HG03108 (cell line): Measurements from ENCODE around the gene P2RX6.
"Not testable (repeated sequence)": the region's sequence is repeated elsewhere in the genome, so short reads cannot be mapped to it uniquely, and the experiment has no call there.

ENCODE experiments used
- ATAC-seq: cut with Tn5 transposase; IDR thresholded peaks from one replicate; pipeline ENCODE4 v1.9.1; 2021; ENCODE audit warnings: moderate library complexity; ENCODE audit not compliant: unreplicated experiment

The P2RX6 gene

DNA sequence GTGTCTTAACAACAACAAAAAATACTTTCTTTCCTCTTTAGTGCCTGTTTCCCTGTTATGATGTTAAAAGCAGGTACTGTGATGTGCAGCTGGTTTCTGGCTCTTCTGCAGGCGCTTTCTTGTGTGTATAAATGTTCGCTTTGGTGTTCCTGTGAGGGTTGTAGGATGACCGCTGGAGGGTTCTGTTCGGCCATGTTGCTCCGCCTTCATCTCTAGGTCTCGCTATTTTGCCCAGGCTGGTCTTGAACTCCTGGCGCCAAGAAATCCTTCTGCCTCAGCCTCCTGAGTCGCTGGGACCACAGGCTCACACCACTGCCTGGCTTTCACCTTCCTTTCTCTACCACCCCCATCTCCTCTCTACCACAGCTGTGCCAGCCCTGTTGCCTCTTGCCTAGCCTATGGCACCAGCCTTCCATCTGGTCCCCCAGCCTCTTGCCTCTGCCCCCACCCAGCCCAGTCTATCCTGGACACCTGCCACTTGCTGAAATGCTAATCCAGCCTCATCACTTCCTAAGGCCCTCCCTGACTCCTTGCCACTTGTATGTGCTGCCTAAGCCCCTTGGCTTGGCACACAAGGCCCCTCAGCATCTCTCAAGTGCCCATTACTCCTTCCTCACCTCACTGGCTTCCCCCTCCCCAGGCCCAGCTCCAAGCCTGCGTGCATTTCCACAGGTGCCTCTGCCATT is 36.3 kb downstream of the P2RX6 start:
- no peak for ATAC-seq

DNA sequence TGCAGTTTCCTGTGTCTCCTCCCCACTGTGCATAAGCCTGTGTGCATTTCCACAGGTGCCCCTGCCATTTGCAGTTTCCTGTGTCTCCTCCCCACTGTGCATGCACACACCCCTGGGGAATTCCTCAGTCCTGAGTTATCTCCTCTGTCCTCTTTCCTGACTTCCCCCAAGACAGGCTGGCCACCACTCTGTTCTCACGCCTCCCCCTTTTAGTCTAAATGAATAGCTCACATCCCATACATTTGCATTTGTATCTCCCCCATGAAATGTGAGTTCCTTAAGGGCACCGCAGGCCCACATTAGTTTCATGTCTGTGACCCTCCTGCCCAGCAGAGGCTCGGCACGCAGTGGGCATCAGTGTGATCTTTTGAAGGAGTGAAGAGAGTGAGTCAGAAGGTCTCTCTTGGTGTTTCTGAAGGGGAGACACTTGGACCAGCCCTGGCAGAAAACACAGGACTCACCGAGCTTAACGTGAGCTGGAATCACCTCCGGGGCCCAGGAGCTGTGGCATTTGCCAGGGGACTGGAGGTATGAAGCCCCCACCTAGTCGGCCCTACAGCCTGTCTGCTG is 37.0 kb downstream of the P2RX6 start:
- no peak for ATAC-seq

DNA sequence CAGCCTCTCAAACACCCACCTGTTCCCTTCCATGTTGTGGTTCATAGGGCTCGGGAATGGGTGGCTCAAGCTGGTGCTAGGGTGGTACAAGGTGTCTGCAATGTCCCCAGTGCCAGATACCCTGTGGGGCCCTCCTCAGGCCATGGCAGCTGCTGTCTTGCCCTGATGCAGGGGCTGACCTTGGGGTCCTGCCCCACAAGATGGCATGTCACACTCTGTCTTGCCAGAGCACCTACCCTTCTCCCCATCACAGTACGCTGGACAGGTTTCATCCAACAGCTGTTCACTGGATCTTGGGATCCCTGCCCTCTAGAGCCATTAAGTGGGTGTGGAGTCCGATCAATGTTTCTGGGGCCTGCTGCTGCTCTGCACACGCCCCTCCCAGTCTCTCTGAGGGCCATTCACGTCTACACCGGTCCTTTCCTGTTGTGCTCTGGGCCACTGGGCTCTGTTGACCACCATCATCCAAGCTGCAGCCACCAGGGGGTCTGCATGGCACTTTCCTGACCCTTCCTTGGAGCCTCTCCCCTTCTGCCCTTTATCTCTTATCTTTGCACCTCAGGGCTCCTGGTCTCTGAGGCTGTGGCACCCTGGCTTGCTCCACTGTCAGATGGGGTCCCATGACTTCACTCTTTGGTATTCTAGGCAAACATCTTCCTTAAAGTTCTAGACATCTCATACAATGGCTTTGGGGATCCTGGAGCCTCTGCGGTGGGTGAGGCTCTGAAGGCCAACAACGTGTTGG is 37.9 kb downstream of the P2RX6 start:
- ATAC-seq: no peak

DNA sequence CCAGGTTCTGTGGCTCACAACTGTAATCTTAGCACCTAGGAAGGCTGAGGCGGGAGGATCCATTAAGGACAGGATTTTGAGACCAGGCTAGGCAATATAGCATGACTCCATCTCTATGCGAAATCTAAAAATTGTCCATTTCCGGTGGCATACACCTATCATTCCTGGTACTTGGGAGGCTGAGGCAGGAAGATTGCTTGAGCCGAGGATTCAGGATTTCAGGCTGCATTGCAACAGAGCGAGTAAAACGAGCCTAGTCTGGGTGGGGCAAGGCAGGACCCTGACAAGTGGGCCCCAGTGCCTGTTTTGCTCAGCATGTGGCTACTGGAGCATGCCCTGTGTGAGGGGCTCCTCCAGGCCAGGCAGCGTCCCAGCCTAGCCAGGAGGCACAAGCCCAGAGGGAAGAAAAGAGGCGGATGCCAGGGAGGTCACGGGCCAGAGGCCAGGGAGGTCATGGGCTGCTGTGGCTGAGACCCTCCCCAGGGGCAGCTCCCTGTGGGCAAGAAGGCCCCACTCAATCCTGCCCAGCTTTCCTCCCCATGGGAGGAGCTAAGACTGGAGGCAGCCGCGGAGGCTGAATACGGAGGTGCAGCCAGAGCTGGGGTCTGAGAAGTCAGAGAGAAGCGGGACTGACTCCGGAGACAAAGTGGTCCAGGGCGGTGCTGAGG is 39.2 kb downstream of the P2RX6 start:
- ATAC-seq: no peak

DNA sequence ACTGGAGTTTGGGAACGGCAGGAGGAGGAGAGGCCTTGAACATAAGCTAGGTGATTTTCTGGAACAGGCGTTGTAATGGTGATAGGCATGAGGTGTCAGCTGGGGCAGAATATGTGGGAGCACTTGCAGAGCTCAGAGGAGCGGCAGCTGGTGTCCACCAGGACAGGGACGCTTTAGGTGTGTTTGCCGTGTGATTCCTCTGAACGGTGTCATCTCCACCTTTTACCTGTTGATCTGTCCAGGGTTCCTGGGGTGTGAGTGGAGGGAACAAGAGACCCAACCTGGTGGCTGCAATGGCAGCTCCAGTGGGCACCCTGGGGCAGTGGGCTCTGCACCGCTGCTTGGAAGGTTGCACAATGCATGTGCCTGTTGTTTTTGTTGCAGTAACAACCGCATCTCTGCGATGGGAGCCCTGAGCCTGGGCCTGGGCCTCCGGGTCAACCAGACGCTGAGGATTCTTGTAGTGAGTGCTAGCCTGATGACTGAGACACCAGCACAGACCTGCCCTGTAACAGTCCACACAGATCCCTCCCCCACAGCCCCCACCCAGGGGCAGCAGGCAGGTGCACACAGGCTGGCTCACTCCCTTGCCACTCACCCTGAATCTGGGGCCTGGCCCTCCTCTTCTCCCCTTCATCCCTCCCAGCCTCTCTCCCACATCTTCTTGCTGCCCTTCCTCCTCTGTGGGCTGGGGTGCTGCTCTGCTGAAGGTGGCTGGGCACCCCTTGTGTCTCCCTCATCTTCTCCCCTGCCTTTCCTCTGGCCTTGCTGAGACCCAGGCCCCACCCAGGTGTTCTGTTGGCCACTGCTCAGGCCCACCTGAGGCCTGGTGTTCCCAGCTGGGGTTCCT is 40.0 kb downstream of the P2RX6 start:
- ATAC-seq: no peak

DNA sequence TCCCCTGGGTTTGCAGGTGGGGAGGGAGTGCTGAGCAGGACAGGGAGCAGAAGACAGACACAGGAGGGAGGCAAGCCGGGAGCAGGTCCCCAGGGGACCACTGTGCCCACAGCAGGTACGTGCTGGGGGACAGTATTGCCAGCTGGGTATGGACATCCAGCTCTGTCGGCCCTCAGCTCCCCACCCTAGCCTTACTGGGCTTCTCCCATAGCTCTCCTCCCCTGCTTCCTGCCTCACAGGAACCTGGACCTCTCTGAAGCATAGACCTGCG is 40.5 kb downstream of the P2RX6 start:
- no peak for ATAC-seq

DNA sequence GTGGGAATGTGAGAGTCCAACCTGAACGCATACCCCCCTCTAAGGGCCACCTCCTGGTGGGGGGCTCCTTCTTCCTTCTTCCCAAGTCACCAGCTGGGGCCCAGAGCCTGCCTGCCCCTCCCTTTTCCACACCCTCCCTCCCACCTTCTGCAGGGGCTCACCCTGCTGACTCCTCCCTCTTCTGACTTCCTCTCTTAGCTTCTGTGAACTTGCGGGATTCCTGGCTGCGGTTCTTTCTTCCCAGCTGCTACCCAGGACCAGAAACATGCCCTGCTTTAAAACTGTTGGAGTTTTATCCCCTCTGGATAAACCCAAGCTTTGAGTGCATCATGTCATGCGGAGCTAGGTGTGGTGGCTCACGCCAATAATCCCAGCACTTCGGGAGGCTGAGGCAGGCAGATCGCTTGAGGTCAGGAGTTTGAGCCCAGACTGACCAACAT is 40.9 kb downstream of the P2RX6 start:
- ATAC-seq: no peak

DNA sequence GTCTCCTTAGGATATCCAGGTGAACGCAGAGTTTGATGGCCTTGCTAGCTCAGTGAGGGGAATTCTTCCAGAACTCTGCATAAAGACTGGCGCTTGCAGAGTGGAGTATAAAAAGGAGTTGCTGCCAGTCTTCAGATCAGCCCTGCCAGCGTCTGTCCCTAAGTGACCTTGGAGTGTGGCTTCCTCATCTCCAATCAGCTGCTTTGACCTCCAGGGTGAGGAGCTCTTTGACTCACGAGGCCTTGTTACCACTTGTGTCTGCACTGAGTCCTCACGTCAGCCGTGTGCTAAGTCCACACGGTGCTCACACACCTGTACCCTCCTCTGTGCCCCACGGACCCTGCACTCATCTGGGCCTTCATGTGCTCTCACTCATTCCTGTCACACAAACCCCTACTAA is 45.4 kb downstream of the P2RX6 start:
- ATAC-seq: not testable (repeated sequence)

DNA sequence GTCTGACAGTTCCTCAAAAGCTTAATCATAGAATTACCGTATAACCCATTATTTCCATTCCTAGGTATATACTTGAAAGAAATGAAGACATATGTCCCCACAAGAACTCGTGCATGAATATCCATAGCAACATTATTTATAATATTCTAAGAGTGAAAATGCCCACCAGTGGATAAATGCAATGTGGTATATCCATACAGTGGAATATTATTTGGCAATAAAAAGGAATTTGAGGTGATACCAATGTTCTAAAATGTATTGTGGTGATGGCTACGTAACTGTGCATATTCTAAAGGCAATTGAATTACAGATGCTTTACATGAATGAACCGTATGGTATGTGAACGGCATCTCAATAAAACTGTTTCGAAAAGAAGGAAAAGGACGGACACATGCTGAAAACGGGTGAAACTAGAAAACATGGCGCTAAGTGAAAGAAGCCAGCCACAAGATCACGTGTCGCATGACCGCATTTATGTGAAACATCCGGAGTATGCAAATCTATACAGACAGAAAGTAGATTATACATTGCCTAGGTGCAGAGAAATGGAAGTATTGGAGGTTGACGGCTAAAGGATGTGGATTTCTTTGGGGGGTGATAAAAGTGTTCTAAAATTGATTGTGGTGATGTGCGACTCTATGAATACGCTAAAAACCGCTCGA is 46.8 kb downstream of the P2RX6 start:
- ATAC-seq: not testable (repeated sequence)

DNA sequence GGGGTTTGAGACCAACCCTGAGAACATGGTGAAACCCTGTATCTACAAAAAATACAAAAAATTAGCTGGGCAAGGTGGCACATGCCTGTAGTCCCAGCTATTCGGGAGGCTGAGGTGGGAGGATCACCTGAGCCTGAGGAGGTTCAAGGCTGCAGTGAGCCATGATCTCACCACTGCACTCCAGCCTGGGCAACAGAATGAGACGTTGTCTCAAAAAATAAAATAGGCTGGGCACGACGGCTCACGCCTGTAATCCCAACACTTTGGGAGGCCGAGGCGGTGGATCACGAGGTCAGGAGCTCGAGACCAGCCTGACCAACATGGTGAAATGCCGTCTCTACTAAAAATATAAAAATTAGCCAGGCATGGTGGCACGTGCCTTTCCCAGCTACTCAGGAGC is 49.5 kb downstream of the P2RX6 start:
- ATAC-seq: not testable (repeated sequence)

DNA sequence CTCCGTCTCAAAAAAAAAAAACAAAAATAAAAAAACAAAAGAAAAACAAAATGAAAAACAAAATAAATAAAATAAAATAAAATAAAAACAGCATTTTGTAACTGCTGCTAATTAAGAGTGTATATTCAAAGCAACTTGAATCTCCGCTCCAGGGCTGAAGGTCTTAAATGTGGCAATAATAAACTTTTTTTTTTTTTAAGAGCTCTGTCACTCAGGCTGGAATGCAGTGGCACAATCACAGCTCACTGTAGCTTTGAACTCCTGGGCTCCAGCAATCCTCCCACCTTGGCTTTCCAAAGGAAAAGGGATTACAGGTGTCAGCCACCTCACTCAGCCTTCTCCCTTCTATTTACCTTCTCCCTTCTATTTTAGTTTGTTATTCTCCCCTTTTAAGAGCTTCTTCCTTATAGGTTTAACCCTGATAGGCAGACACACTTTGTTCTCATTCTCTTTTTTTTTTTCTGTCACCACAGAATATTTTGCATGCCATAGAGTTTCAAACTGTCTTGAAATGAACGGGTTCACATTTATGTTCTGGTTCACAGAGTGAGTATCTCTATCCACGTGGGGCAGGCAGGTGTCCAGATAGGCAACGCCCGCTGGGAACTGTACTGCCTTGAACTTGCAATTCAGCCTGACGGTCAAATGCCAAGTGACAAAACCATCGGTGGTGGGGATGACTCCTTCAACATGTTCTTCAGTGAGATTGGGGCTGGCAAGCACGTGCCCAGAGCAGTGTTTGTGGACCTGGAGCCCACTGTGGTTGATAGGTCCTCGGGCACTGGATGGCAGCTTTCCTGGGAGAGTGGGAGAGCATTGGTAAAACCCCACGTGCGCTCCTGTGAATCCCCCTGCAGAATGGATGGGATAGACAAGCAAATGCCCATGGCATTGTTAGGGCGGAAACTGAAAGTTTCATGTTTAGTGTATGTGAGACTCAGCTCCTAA is 50.2 kb downstream of the P2RX6 start:
- no peak for ATAC-seq

DNA sequence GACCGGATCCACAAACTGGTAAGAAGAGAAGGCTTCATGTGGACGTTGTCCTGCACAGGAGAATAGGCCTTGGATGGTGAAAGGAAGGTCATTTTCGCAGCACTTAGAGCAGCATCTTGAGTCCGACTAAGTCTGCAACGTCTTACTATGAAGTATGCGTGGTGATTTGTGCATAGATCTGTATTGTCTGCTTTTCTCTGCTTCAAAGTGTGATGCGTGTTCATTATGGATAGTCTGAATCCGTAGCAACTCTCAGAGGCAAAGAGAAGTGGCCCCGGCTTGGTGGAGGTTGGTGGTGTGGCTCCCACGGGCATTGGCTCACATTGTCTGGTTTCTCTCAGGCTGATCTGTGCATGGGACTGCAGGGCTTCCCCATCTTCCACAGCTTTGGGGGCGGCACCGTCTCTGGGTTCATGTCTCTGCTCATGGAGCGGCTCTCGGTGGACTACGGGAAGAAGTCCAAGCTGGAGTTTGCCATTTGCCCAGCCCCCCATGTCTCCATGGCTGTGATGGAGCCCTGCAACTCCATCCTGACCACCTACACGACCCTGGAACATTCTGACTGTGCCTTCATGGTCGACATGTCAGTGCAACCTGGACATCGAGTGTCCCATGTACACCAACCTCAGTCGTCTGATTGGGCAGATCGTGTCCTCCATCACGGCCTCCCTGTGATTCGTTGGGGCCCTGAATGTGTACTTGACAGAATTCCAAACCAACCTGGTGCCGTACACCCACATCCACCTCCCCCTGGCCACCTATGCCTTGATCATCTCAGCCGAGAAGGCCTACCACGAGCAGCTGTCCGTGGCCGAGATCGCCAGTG is 52.3 kb downstream of the P2RX6 start:
- ATAC-seq: no peak

DNA sequence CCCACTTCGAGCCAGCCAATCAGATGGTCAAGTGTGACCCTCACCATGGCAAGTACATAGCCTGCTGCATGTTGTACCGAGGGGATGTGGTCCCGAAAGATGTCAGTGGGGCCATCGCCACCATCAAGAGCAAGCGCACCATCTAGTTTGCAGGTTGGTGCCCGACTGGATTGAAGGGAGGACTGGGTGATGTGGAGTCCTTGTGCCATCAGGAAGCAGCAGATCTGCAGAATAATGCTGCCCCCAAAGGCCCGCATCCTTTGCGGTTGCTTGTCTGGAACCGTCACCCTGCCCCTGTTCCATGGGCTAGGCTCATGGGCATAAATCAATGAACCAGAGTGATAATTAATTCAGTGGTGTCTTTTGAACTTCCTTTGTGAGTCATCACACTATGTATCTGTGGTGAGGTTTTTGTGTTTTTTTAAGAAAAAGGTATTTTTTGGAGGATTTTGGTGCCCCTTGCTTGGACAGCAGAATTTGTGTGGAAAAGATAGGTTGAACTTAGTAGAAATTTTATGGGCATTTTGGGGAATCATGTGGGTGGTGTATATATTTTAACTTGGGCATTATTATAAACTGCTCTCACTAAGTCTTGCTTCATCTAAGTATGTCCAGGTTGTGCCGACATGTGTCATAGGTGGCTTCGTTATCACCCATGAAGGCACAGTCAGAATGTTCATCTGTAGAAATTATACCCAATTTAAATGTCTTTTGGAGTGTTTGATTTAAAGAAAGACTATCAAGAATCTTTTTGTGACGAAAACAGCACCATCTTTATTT is 53.1 kb downstream of the P2RX6 start:
- ATAC-seq: no peak

DNA sequence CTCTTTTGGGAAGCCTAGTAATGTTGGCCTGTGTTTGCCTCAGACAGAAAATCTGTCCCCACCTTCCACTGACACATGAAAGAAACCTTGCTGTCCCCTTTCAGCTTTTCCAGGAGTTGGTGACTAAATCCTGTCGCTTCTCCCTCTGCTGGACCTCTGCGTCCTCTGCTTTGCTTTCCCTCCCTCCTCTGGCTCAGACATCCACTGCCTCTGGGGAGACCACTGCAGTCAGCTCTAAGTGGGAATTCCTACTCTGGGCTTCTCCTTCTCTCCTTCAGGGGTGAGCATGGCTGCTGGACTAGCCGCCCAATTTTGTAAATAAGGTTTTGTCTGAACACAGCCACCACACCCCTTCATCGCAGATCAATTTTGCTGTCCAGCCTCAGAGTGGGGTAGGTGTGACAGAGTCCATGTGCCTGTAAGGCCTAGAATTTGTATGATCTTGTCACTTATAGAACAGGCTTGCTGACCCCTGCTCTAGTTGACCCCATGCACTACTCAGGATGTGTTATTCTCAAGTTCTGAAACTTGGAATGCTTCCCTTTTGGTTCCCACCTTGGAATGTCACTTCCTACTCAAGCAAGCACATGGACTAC is 53.8 kb downstream of the P2RX6 start:
- no peak for ATAC-seq

DNA sequence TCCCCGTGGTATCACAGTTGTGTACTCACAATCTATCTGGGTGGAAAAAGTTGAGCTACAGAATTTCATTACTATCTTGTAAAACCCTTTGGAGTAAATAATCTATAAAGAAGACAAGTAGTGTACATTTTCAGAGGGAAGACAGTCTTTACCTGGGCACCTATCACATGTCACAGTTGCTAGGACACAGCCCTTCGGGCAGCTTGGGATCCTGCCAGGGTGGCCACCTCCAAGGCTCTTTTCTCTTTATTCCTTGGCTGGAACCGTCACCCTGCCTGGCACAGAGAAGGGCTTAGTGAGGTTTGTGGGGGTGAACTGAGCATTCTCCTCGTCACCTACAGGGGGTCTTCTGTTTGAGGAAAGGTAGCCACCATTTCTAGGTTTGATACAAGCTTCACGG is 54.4 kb downstream of the P2RX6 start:
- no peak for ATAC-seq

DNA sequence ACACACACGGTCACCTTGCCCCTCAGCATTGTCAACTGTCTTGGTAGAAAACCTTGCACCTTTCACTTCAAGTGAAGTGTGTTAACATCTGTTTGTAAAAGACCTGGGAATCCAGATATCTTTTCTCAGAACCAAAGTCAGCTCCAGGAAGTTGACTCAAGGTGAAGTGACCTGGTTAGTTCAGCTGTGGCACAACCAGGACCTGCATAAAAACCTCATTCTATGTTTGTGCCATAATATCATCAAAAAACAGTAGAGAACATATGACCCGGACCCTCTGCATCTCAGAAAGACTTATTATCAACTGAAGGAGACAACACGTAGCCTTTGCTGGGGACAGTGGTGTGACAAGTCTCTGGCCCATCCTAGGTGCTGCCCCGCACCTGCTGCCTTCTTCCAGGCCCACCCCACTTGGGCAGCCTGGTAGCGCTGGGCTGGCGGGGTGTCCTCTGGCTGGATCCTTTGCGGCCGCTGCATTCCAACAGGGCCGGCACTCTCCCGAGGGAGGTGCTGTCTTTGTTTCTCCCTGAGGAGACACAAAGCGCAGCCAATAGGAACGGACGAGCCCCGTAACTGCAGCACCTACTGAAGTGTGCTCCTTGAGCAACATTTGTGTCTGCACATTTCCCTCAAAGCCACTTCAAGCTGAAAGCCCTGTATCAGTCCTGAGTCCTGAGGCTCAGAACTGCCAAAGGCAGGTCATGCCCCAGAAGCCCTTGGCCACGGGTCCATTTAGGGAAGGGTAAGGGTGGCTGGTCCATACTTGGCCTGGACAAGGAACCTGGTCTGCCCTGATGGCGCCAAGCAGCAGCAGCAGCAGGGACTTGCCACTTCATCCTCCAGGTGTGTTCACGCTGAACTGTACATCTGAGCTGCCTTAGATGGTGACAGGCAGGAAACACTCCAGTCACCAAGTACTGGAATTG is 56.0 kb downstream of the P2RX6 start:
- no peak for ATAC-seq
